GM12892 (cell line): ENCODE data around the gene ABLIM2.

Experiments
- DNase-seq: peaks from one replicate; pipeline ENCODE4 v3.0.0; 2011; ENCODE audit not compliant: insufficient read length
- FAIRE-seq: peaks from 2 replicates; lab custom pipeline; 2011; peaks lifted over from hg19 to GRCh38; lab: Jason Lieb, UNC
- POLR2A ChIP-seq: IDR thresholded peaks from 2 replicates; pipeline ENCODE4 v1.6.1; 2011; ENCODE audit warnings: low read depth, low read length, control low read depth
- POLR2AphosphoS5 ChIP-seq: IDR thresholded peaks from 2 replicates; pipeline ENCODE4 v1.6.1; 2011; ENCODE audit warnings: low read depth, low read length, control low read depth
- TAF1 ChIP-seq: IDR thresholded peaks from 2 replicates; pipeline ENCODE4 v1.6.1; 2011; ENCODE audit warnings: low read depth, mild to moderate bottlenecking, control low read depth, low read length, borderline replicate concordance

ABLIM2 gene

GRCh38 chr4:8069102-8069752 is 89.4 kb downstream of the ABLIM2 start:
- FAIRE-seq: no peak
- TF ChIP-seq POLR2A (no peak), POLR2AphosphoS5 (no peak), TAF1 (no peak)
- no peak for DNase-seq

DNA sequence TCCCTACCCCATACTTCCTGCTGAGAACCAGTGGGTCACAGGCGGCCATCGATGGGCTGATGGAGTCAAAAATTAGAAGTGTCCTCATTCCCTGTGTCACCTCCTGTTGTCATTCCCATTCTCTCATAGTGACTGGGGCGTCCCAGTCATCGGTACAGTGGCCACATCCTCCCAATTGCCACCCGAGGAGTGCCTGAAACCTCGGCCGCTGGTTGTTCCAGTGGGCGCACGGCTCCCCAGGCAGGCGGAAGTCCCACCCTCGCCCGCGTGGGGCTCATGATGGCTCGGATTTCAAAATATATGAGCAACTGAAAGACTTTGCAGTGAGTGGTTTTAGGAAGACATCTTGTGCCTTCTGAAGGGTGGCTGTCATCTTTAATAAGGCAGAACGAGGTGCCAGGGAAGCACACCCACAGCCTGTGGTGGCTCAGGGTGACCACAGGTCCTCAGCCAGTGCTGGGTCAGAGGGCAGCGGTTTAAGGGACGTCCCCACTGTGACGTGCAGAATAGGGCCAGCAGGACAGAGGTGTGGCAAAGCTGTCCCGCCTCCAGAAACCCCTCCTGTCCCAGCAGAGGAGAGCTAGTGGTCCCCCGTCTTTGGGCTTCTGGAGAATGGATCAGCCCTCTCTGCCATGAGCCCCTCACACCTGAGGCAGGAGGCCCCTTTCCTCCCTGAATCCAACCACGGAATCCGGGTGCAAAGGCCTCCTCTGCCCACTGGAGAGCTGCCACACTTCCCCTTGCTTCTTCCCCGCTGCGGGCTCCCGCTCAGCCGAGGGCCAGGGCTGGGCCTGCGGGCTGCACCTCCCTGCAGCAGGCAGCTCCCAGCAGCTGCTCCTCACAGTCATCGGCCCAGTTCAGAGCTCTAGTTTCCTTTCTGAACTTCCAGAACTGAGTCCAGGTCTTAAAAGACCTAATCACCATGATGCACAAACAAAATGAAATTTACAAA is 90.4 kb downstream of the ABLIM2 start:
- DNase-seq: no peak
- no peak for FAIRE-seq
- TF ChIP-seq POLR2A: no peak
- no peak for TF ChIP-seq TAF1
- no peak for TF ChIP-seq POLR2AphosphoS5

DNA sequence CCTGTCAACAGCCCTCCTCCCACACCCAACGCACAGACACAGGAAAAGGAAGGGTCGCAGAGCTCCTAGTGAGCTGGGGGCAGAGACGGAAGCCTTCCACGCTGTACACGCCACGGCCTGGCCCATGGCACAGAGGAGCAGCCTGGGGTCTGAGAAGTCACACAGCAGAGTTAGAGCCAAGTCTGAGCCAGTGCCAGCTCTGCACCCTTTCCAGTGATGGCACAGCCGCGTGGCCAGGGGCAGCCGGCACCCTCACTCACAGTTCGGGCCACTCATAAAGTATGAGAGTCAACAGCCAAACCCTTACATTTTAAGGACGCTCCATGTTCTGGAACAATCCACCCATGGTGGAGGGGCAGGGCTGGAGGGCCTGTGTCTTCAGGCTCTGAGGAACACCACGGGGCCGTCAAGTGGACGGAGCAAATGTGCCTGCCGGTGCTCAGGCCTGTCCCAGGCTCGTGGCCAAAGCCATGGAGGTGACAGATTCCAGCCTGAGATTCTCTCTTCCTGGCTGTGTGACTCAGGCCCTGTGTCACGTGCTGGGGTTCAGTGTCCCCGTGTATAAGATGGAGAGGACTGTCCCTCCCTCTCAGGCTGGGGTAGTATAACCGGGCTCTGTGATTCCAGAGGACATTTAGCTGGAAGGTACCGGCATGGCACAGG is 91.2 kb downstream of the ABLIM2 start:
- DNase-seq (no peak), FAIRE-seq (no peak)
- TF ChIP-seq POLR2AphosphoS5: no peak
- TF ChIP-seq POLR2A: no peak
- no peak for TF ChIP-seq TAF1

DNA sequence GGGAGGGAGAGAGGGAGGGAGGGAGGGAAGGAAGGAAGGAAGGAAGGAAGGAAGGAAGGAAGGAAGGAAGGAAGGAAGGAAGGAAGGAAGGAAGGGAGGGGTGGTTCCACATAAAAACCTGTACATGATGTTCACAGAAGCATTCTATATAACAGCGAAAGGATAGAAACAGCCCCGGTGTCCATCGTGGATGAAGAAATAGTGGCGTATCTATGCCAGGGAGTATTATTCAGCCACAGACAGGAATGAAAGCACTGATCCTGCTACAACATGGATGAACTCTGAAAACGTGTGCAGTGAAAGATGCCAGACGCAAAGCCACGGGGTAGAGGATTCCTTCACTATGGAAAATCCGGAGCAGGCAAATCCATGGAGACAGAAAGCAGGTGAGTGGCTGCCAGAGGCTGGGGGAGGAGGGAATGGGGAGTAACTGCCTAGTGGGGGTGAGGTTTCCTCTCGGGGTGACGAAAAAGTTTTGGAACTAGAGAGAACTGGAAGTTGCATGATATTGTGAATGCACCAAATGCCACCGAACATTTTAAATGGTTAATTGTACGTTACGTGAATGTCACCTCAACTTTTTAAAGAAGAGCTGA is 92.2 kb downstream of the ABLIM2 start:
- FAIRE-seq (no peak), DNase-seq (no peak)
- no peak for TF ChIP-seq POLR2A
- TF ChIP-seq POLR2AphosphoS5: no peak
- TF ChIP-seq TAF1: no peak

GRCh38 chr4:8063974-8064563 is 94.5 kb downstream of the ABLIM2 start:
- no peak for FAIRE-seq
- no peak for TF ChIP-seq POLR2A
- no peak for TF ChIP-seq POLR2AphosphoS5
- no peak for TF ChIP-seq TAF1

DNA sequence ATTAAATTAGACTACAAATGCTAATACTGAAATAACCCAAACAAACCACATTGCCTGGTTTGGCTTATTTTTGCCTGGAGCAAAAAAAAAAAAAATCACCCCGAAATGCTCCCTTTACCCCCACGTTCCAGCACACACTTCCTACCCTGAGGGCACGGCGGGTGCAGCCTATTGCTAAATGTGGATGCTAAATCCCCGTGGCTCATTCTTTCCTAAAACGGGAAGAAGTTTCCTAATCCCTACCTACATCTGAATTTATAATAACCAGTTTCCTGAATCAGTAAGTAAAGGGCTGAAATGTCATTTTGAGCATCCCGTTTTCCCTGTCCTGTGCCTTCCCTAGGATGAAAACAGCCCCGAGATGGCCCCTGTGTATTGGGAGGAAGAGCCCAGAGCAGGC is 97.0 kb downstream of the ABLIM2 start:
- TF ChIP-seq POLR2A (no peak), TAF1 (no peak), POLR2AphosphoS5 (no peak)
- DNase-seq: no peak
- FAIRE-seq: no peak

More at GRCh38 chr4:8063974-8064563, 94.5 kb downstream of the ABLIM2 start:
- no peak for DNase-seq

- DNase-seq (no peak), FAIRE-seq (no peak)
- no peak for TF ChIP-seq TAF1
- no peak for TF ChIP-seq POLR2AphosphoS5
- TF ChIP-seq POLR2A: no peak
These were observed 97.5 kb downstream of the ABLIM2 start for GRCh38 chr4:8061145-8061544.

- no peak for FAIRE-seq
- DNase-seq: no peak
- no peak for TF ChIP-seq POLR2A
- TF ChIP-seq POLR2AphosphoS5: no peak
- TF ChIP-seq TAF1: no peak
These were observed 98.0 kb downstream of the ABLIM2 start for GRCh38 chr4:8060632-8061031.

DNA sequence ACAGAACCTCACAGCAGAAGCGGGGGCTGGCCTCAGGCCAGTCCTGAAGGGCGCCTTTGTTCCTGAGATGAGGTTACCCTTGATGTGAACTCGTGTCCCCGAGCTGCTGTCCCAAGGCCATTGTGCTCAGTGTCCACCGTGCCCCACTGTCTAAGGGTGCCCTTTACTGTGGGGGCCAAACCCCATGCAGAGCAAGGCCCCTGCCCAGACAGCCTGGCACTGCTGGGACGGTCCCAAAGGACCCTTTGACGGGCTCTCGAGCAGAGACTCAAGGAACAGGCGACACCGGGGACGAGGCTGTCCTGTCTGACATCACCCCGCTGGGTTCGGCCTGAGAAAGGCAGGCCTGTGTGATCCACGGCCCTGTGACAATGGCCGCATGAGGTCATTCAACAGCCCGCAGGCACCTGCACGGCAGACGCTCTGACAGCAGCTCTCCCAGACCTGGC is 100.6 kb downstream of the ABLIM2 start:
- TF ChIP-seq POLR2A (no peak), TAF1 (no peak), POLR2AphosphoS5 (no peak)
- no peak for FAIRE-seq
- no peak for DNase-seq

DNA sequence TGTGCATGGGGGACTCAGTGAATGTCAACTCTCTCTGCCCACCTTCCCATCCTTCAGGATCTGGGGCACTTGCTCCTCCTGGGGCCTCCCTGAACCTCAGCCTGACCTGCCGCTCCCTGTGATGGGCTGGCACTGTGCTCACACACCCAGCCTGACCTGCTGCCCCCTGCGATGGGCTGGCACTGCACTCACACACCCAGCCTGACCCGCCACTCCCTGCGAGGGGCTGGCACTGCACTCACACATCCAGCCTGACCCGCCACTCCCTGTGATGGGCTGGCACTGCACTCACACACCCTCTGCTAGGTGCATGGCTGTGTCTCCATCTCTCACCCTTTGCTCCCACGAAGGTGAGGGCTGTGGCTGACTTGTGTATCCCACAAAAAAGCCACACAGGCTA is 103.4 kb downstream of the ABLIM2 start:
- FAIRE-seq (no peak), DNase-seq (no peak)
- TF ChIP-seq POLR2A: no peak
- TF ChIP-seq TAF1: no peak
- TF ChIP-seq POLR2AphosphoS5: no peak

DNA sequence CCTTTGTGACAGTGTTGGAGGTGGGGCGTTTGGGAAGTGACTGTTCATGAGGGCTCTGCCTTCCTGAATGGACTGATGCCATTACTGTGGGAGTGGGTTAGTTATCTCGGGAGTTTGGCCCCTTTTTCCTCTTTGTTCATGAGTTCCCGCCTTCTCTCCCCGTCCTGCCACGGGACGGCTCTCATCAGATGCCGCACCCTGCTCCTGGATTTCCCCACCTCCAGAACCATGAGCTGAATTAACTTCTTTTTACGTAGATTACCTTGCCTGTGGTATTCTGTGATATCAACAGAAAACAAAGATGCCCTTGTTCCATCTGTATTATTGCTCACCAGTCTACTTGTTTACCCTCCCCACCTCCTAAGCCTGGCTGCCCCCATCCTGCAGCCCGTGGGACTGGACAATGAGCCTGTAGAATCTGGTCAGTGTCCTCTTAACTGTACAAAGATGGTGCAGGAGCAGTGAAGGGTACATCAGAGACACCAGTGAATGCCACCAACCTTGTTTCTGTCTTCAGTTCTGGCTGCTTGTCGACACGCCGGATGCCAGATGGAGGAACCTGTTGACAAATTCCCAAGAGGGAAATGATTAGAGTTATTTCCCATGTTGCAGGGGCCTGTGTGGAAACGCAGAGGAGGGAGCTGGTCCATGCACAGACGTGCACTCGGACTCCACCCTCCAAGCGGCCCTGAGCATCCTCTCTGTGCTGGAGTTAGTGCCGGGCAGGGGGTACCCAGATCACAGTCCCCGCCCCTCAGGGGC is 104.7 kb downstream of the ABLIM2 start:
- DNase-seq (no peak), FAIRE-seq (no peak)
- TF ChIP-seq TAF1: no peak
- TF ChIP-seq POLR2A: no peak
